IPS DF 4.7 (cell line): Measurements from ENCODE around the gene HNRNPA3.
"Not testable (repeated sequence)": the region's sequence is repeated elsewhere in the genome, so short reads cannot be mapped to it uniquely, and the experiment has no call there.

Experiments used
- DNase-seq: peaks from one replicate; pipeline ENCODE4 v3.0.0-alpha.2; 2013; ENCODE audit warnings: low spot score; ENCODE audit errors: extremely low read depth

Gene HNRNPA3

GRCh38 chr2:177212106-177212890 lies at the start of gene HNRNPA3:
Gene HNRNPA3, plus strand, starts transcription at chr2:177212794. Its CDS starts 6 bp downstream, at chr2:177212800.
- peak; percentile 87 for DNase-seq

- no peak for DNase-seq
These were observed 48.5 kb upstream of the HNRNPA3 start for GRCh38 chr2:177164131-177164530.

GRCh38 chr2:177164584-177165052 lies 48.0 kb upstream of the HNRNPA3 start:
- no peak for DNase-seq

GRCh38 chr2:177165061-177165583 lies 47.5 kb upstream of the HNRNPA3 start:
- DNase-seq, result no peak

GRCh38 chr2:177165721-177166711 lies 46.6 kb upstream of the HNRNPA3 start:
- no peak for DNase-seq

GRCh38 chr2:177169810-177170514 lies 42.6 kb upstream of the HNRNPA3 start:
- DNase-seq, result no peak

GRCh38 chr2:177171418-177171865 lies 41.2 kb upstream of the HNRNPA3 start:
- no peak for DNase-seq

GRCh38 chr2:177172034-177172880 lies 40.3 kb upstream of the HNRNPA3 start:
- no peak for DNase-seq

GRCh38 chr2:177174486-177174885 lies 38.1 kb upstream of the HNRNPA3 start:
- DNase-seq, result no peak

GRCh38 chr2:177175917-177176668 lies 36.5 kb upstream of the HNRNPA3 start:
- no peak for DNase-seq

GRCh38 chr2:177178797-177179196 lies 33.8 kb upstream of the HNRNPA3 start:
- no peak for DNase-seq

- no peak for DNase-seq
These were observed 33.4 kb upstream of the HNRNPA3 start for GRCh38 chr2:177179227-177179626.

- not testable (repeated sequence) for DNase-seq
These were observed 32.9 kb upstream of the HNRNPA3 start for GRCh38 chr2:177179671-177180070.

GRCh38 chr2:177180269-177181000 lies 32.2 kb upstream of the HNRNPA3 start:
- no peak for DNase-seq

GRCh38 chr2:177183860-177184259 lies 28.7 kb upstream of the HNRNPA3 start:
- DNase-seq, result no peak

GRCh38 chr2:177184606-177185005 lies 28.0 kb upstream of the HNRNPA3 start:
- no peak for DNase-seq

- not testable (repeated sequence) for DNase-seq
These were observed 26.6 kb upstream of the HNRNPA3 start for GRCh38 chr2:177186038-177186437.

GRCh38 chr2:177187631-177188312 lies 24.8 kb upstream of the HNRNPA3 start:
- DNase-seq, result no peak
